Endothelial cell of umbilical vein (primary cell): ENCODE data around the gene CLIC4. TPM values are rescaled to one million over a fixed set of nuclear protein-coding genes. Genes with fewer than 3 reads are reported as not detected.
"Not testable (repeated sequence)": the region's sequence is repeated elsewhere in the genome, so short reads cannot be mapped to it uniquely, and the experiment has no call there.

ENCODE experiments used
- BruUV-seq: library from RNA; stranded (reverse); fragments of 400-500 nt; replicated peaks from 2 replicates; lab custom pipeline; 2021; lab: Mats Ljungman, UMichigan
- CTCF ChIA-PET: fragments of 300-600, 350-600 bp; sonication (Branson Sonifier 250); formaldehyde crosslinking; loops from one replicate; lab custom pipeline; 2021; ENCODE audit warnings: antibody characterized with exemption, inconsistent platforms; lab: Charles Lee
- POLR2A ChIA-PET: fragments of 300-600, 350-600 bp; sonication (Branson Sonifier 250); formaldehyde crosslinking; loops from one replicate; lab custom pipeline; 2021; ENCODE audit warnings: antibody characterized with exemption, inconsistent platforms; lab: Charles Lee
- DNase-seq: peaks from one replicate; pipeline ENCODE4 v3.0.0-alpha.2; 2011; ENCODE audit warnings: low read depth, low spot score
- FAIRE-seq: peaks from 2 replicates; lab custom pipeline; 2011; peaks lifted over from hg19 to GRCh38; lab: Jason Lieb, UNC
- H2AFZ ChIP-seq: 2 replicates; pipeline ENCODE4 v1.6.0; 2012; ENCODE audit warnings: low read depth, low read length, control low read depth, inconsistent platforms
- H3K27ac ChIP-seq: 2 replicates; pipeline ENCODE4 v1.5.1; 2011; ENCODE audit warnings: low read depth, mild to moderate bottlenecking, control low read depth, low read length, moderate library complexity; ENCODE audit not compliant: insufficient read depth
- H3K27me3 ChIP-seq, 2 experiments: 2 replicates each; pipeline versions ENCODE4 v1.6.0 to v1.6.1; 2011; ENCODE audit warnings: low read length in 2 of 2, mixed read lengths in 1 of 2; ENCODE audit not compliant: control insufficient read depth in 2 of 2, insufficient read depth in 2 of 2
- H3K36me3 ChIP-seq, 2 experiments: 2 replicates in 1 of 2; 3 replicates in 1 of 2; pipeline ENCODE4 v1.5.1; 2011; ENCODE audit warnings: low read length in 2 of 2, mild to moderate bottlenecking in 1 of 2, moderate library complexity in 1 of 2; ENCODE audit not compliant: control insufficient read depth in 2 of 2, insufficient read depth in 2 of 2; ENCODE audit errors: extremely low read depth in 1 of 2
- H3K4me1 ChIP-seq: 3 replicates; pipeline ENCODE4 v1.5.1; 2011; ENCODE audit warnings: mild to moderate bottlenecking, low read length; ENCODE audit not compliant: control insufficient read depth, insufficient read depth; ENCODE audit errors: extremely low read depth
- H3K4me2 ChIP-seq: 2 replicates; pipeline ENCODE4 v1.6.1; 2011; ENCODE audit warnings: low read length, control low read depth, mixed read lengths; ENCODE audit not compliant: insufficient read depth
- H3K4me3 ChIP-seq, 3 experiments: fragments of 200-600 bp in 1 of 3; sonication (generic), shearing (Covaris generic) in 1 of 3; replicated peaks in 1 of 3; 2 replicates each; pipeline ENCODE4 v1.5.1; 2011 to 2016; ENCODE audit warnings: control low read depth in 3 of 3, low read length in 3 of 3, mild to moderate bottlenecking in 2 of 3, inconsistent platforms in 1 of 3, low read depth in 1 of 3, moderate library complexity in 1 of 3; ENCODE audit not compliant: insufficient read depth in 1 of 3
- H3K79me2 ChIP-seq: 2 replicates; pipeline ENCODE4 v1.6.0; 2012; ENCODE audit warnings: low read length, inconsistent platforms; ENCODE audit not compliant: control insufficient read depth, insufficient read depth
- H3K9ac ChIP-seq: replicated peaks from 2 replicates; pipeline ENCODE3; 2011; ENCODE audit warnings: low read length, control low read depth; ENCODE audit not compliant: insufficient read depth; ENCODE audit errors: extremely low read depth
- H3K9me1 ChIP-seq: replicated peaks from 3 replicates; pipeline ENCODE4 v1.6.0; 2011; ENCODE audit warnings: mild to moderate bottlenecking, low read length; ENCODE audit not compliant: control insufficient read depth, insufficient read depth; ENCODE audit errors: extremely low read depth
- H3K9me3 ChIP-seq: replicated peaks from 2 replicates; pipeline ENCODE4 v1.5.1; 2012; ENCODE audit warnings: low read length, inconsistent platforms; ENCODE audit not compliant: control insufficient read depth, insufficient read depth
- H4K20me1 ChIP-seq: replicated peaks from 2 replicates; pipeline ENCODE3; 2011; ENCODE audit warnings: mild to moderate bottlenecking, low read length; ENCODE audit not compliant: control insufficient read depth, insufficient read depth; ENCODE audit errors: extremely low read depth
- CTCF ChIP-seq, 2 donors: IDR thresholded peaks; 1 replicate in 1 of 2; 2 replicates in 1 of 2; pipeline ENCODE4 v1.5.1; 2011; ENCODE audit warnings: low read length in 2 of 2, mild to moderate bottlenecking in 2 of 2, moderate library complexity in 2 of 2, control low read depth in 1 of 2, inconsistent platforms in 1 of 2, low read depth in 1 of 2; ENCODE audit not compliant: insufficient read depth in 1 of 2; ENCODE audit errors: extremely low read depth in 1 of 2
- EZH2 ChIP-seq: IDR thresholded peaks from 2 replicates; pipeline ENCODE4 v1.6.1; 2012; ENCODE audit warnings: borderline replicate concordance, low read depth, mild to moderate bottlenecking, moderate library complexity, low read length, inconsistent platforms; ENCODE audit not compliant: severe bottlenecking
- FOS ChIP-seq: IDR thresholded peaks from 2 replicates; pipeline ENCODE4 v1.6.1; 2011; ENCODE audit warnings: mild to moderate bottlenecking, low read length, moderate library complexity, borderline replicate concordance; ENCODE audit not compliant: insufficient read depth
- GATA2 ChIP-seq: IDR thresholded peaks from 2 replicates; pipeline ENCODE4 v1.7.0; 2011; ENCODE audit warnings: low read depth, mild to moderate bottlenecking, moderate library complexity, mixed read lengths, low read length; ENCODE audit not compliant: insufficient read length, insufficient read depth
- JUN ChIP-seq: IDR thresholded peaks from 2 replicates; pipeline ENCODE4 v1.6.1; 2011; ENCODE audit warnings: borderline replicate concordance, low read depth; ENCODE audit not compliant: insufficient read length, insufficient read depth
- MAX ChIP-seq: IDR thresholded peaks from 2 replicates; pipeline ENCODE4 v1.6.1; 2011; ENCODE audit not compliant: insufficient read depth, insufficient read length
- MYC ChIP-seq: IDR thresholded peaks from one replicate; pipeline ENCODE4 v1.6.1; 2011; ENCODE audit warnings: mild to moderate bottlenecking, low read depth, low read length
- POLR2A ChIP-seq: IDR thresholded peaks from 2 replicates; pipeline ENCODE4 v1.6.1; 2012; ENCODE audit warnings: low read depth, mild to moderate bottlenecking, control low read depth, low read length
- POLR2AphosphoS5 ChIP-seq: IDR thresholded peaks from 2 replicates; pipeline ENCODE4 v1.6.1; 2012; ENCODE audit warnings: low read depth, mild to moderate bottlenecking, control low read depth, low read length, moderate library complexity; ENCODE audit not compliant: insufficient read depth
- dilution Hi-C: fragments of 300-500 bp; cut with MboI; formaldehyde crosslinking; loops from one replicate; pipeline ENCODE4 v1.15.0; 2019; ENCODE audit warnings: low sequenced_read_pairs; ENCODE audit not compliant: extremely low pct_ligation_motif_present
- intact Hi-C: fragments of 100-400 bp; cut with micrococcal nuclease; formaldehyde crosslinking; loops from one replicate; pipeline ENCODE4 v1.10.0; 2022
- polyA plus RNA-seq, 4 experiments: library from polyadenylated mRNA; depleted of rRNA in 3 of 4; stranded (reverse) in 3 of 4; unstranded in 1 of 4; fragments of >200 nt; gene quantifications; 2 replicates each; pipeline versions ENCODE4 v1.2.1 to v1.2.3, GENCODE V29; 2011 to 2012; ENCODE audit warnings: missing spikeins in 1 of 4
- total RNA-seq: library from RNA; stranded (reverse); gene quantifications from 2 replicates; pipeline ENCODE4 v1.2.3, GENCODE V29; 2021

Gene CLIC4
- total and polyA plus RNA-seq, 2 donors (not counting 3 experiments of a cell fraction or from before 2014, with no cell fraction given): 97.5 to 330 TPM

- no peaks in the 10 kb centered on the region for H3K9me1 ChIP-seq
Observed at GRCh38 chr1:24890887-24891286, 145.6 kb downstream of the CLIC4 start.

GRCh38 chr1:24891367-24891766 lies 146.1 kb downstream of the CLIC4 start:
- dilution Hi-C loops, H3K27ac ChIP-seq, POLR2A ChIA-PET, H3K4me2 ChIP-seq, H3K4me1 ChIP-seq, H3K36me3 ChIP-seq, FAIRE-seq, CTCF ChIA-PET, H3K9me1 ChIP-seq, H4K20me1 ChIP-seq, BruUV-seq, H3K79me2 ChIP-seq, H2AFZ ChIP-seq, H3K27me3 ChIP-seq, intact Hi-C loops, H3K9me3 ChIP-seq, DNase-seq, H3K4me3 ChIP-seq, H3K9ac ChIP-seq: not testable (repeated sequence)

More at GRCh38 chr1:24890887-24891286, 145.6 kb downstream of the CLIC4 start:
- Histone ChIP-seq H2AFZ (no peak overlapping the region), H3K79me2 (no peaks in the 10 kb centered on the region), H3K27me3 (peaks cover 0 to 4% of the 10 kb centered on the region in 2 experiments), H3K4me2 (no peak overlapping the region), H3K36me3 (no peaks in the 10 kb centered on the region), H3K9me3 (no peaks in the 10 kb centered on the region), H3K4me3 (no peak overlapping the region), H4K20me1 (no peaks in the 10 kb centered on the region), H3K27ac (no peak overlapping the region), H3K4me1 (no peaks in the 10 kb centered on the region), H3K9ac (no peak overlapping the region)
- CTCF ChIA-PET: no interaction called here
- no TSS peak for BruUV-seq
- dilution Hi-C loops (no loop called here), intact Hi-C loops (no loop called here)
- no peak for DNase-seq
- TF ChIP-seq FOS (no peak), EZH2 (no peak), MAX (no peak), MYC (no peak), POLR2A (no peak), JUN (no peak), CTCF (IDR thresholded peaks at IDR 0.05; ENCODE audit: extremely low read depth in 1 of 2, insufficient read depth in 1 of 2, low read depth in 1 of 2, low read length in 2 of 2) (no peak), GATA2 (no peak), POLR2AphosphoS5 (no peak)
- no peak for FAIRE-seq
- POLR2A ChIA-PET: no interaction called here
